WTC11 (cell line): ENCODE results near the gene GINS1.
A peak's percentile ranks its signal among the peaks of the same experiment; 100 is the strongest.

ENCODE experiments used
- ATF1 ChIP-seq: sonication (generic); formaldehyde crosslinking; IDR thresholded peaks from 2 replicates; pipeline ENCODE4 v1.8.1; 2023; ENCODE audit warnings: mild to moderate bottlenecking, moderate library complexity, missing genetic modification reagents
- NFE2L1 ChIP-seq: sonication (generic); formaldehyde crosslinking; IDR thresholded peaks from 2 replicates; pipeline ENCODE4 v1.8.1; 2023; ENCODE audit warnings: missing genetic modification reagents
- SOX15 ChIP-seq: fragments of 250-450 bp; sonication (Bioruptor Pico); IDR thresholded peaks from 2 replicates; pipeline ENCODE4 v1.9.0; 2021; ENCODE audit warnings: mild to moderate bottlenecking
- ZNF121 ChIP-seq: sonication (generic); formaldehyde crosslinking; IDR thresholded peaks from 2 replicates; pipeline ENCODE4 v1.8.0; 2023; ENCODE audit warnings: missing genetic modification reagents
- TF ChIP-seq, protein P1 (sequence below): sonication (generic); formaldehyde crosslinking; IDR thresholded peaks from 2 replicates; pipeline ENCODE4 v1.8.0; 2022; ENCODE audit warnings: mild to moderate bottlenecking, missing genetic modification reagents
- TF ChIP-seq, protein P2 (sequence below): sonication (generic); formaldehyde crosslinking; IDR thresholded peaks from 2 replicates; pipeline ENCODE4 v1.8.1; 2022; ENCODE audit warnings: low read depth, mild to moderate bottlenecking, moderate library complexity, missing genetic modification reagents, borderline replicate concordance
- TF ChIP-seq, protein P3 (sequence below): sonication (generic); formaldehyde crosslinking; IDR thresholded peaks from 2 replicates; pipeline ENCODE4 v1.8.1; 2022; ENCODE audit warnings: mild to moderate bottlenecking, missing genetic modification reagents, moderate library complexity, borderline replicate concordance

DNA sequence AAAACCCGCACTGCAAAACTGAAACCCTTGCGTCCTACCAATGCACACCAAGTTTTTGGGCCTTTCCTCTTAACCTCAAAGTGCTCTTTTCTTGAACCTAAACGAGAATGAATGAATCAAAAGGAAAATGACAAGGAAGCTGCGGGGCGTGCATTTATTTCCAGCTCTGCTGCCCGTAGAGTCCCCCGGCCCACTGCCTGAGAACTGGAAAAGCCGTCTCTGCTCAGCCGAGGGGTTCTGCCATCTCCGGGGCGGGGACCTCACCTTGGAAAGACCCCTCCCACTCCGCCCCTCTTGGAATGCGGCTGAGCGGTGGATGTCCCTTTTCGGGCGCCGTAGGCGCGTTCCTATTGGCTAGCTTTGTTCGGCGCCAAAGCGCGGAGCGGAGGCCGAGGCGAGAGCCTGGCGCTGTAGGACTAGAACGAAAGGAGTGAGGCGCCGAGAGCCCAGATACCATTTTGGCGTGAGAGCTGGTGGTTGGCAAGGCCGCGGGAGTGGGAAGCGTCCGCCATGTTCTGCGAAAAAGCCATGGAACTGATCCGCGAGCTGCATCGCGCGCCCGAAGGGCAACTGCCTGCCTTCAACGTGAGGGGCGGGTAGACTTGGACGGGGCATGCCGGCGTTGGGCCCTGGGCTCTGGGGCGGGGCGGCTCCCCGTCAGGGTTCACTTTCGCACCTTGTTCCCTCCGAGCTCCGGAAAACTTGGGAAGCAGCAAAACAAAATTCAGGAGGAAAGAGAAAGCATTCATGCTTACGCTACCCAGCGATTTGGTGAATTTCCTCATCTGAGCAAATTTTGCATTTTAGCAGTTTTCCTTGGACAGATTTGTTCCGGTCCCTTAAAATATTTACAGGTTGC is at the start of gene GINS1:
- TF ChIP-seq ATF1 (no peak), SOX15 (no peak), NFE2L1 (CRISPR knock-in tag) (no peak), ZNF121 (peak; percentile 86; the same call in 1 of the 2 replicates)
- TF ChIP-seq, protein P1, sequence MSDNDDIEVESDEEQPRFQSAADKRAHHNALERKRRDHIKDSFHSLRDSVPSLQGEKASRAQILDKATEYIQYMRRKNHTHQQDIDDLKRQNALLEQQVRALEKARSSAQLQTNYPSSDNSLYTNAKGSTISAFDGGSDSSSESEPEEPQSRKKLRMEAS (CRISPR knock-in tag) = peak; percentile 94
- TF ChIP-seq, protein P2, sequence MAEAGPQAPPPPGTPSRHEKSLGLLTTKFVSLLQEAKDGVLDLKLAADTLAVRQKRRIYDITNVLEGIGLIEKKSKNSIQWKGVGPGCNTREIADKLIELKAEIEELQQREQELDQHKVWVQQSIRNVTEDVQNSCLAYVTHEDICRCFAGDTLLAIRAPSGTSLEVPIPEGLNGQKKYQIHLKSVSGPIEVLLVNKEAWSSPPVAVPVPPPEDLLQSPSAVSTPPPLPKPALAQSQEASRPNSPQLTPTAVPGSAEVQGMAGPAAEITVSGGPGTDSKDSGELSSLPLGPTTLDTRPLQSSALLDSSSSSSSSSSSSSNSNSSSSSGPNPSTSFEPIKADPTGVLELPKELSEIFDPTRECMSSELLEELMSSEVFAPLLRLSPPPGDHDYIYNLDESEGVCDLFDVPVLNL (CRISPR knock-in tag) = peak; percentile 92; the same call in 1 of the 2 replicates
- TF ChIP-seq, protein P3, sequence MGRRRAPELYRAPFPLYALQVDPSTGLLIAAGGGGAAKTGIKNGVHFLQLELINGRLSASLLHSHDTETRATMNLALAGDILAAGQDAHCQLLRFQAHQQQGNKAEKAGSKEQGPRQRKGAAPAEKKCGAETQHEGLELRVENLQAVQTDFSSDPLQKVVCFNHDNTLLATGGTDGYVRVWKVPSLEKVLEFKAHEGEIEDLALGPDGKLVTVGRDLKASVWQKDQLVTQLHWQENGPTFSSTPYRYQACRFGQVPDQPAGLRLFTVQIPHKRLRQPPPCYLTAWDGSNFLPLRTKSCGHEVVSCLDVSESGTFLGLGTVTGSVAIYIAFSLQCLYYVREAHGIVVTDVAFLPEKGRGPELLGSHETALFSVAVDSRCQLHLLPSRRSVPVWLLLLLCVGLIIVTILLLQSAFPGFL (CRISPR knock-in tag) = peak; percentile 79; the same call in 1 of the 2 replicates
